OCI-LY7 (cell line): ENCODE data around the gene COPG1.
A peak's percentile ranks its signal among the peaks of the same experiment; 100 is the strongest.
"Not testable (repeated sequence)": the region's sequence is repeated elsewhere in the genome, so short reads cannot be mapped to it uniquely, and the experiment has no call there.

Experiments used
- CTCF ChIP-seq: fragments of 200-600 bp; sonication (generic); conservative IDR thresholded peaks from 2 replicates; pipeline ENCODE4 v1.5.1; 2014; ENCODE audit warnings: mild to moderate bottlenecking, antibody characterized with exemption, low read length, moderate library complexity, mixed read lengths
- EZH2phosphoT487 ChIP-seq: fragments of 200-600 bp; sonication (generic); IDR thresholded peaks from 2 replicates; pipeline ENCODE4 v1.6.1; 2018; ENCODE audit warnings: low read depth, borderline replicate concordance, mild to moderate bottlenecking, mixed run types, antibody characterized with exemption, low read length, moderate library complexity, mixed read lengths

GRCh38 chr3:129245641-129246306, 3.6 kb upstream of the COPG1 start:
- TF ChIP-seq CTCF = peak; percentile 95
- not testable (repeated sequence) for TF ChIP-seq EZH2phosphoT487
